B cell (primary cell): Measurements from ENCODE around the gene KRT71. TPM values are rescaled to one million over a fixed set of nuclear protein-coding genes. Genes with fewer than 3 reads are reported as not detected.

Experiments used
- ATAC-seq: fragments of 200-7000 bp; cut with Tn5 transposase; one replicate; pipeline ENCODE4 v1.10.0; 2021; ENCODE audit warnings: low read depth, mild to moderate bottlenecking, moderate number of reproducible peaks, moderate library complexity
- CTCF ChIA-PET: fragments of 350-600 bp; sonication (Branson Sonifier 250); formaldehyde crosslinking; loops from one replicate; lab custom pipeline; 2021; ENCODE audit warnings: antibody characterized with exemption, inconsistent platforms; lab: Charles Lee
- POLR2A ChIA-PET: fragments of 350-600 bp; sonication (Branson Sonifier 250); formaldehyde crosslinking; loops from one replicate; lab custom pipeline; 2021; ENCODE audit warnings: antibody characterized with exemption; lab: Charles Lee
- DNase-seq: peaks from one replicate; pipeline ENCODE4 v3.0.0; 2013
- H2AFZ ChIP-seq: 2 replicates; pipeline ENCODE4 v1.6.1; 2012; ENCODE audit warnings: mild to moderate bottlenecking, low read depth, low read length; ENCODE audit not compliant: insufficient read depth, poor library complexity, severe bottlenecking
- H3K27ac ChIP-seq, 2 donors: 1 replicate in 1 of 2; 2 replicates in 1 of 2; pipeline ENCODE4 v1.5.1; 2012 to 2013; ENCODE audit warnings: low read length in 2 of 2, mild to moderate bottlenecking in 2 of 2, moderate library complexity in 1 of 2
- H3K27me3 ChIP-seq, 4 experiments: fragments of 200-600 bp in 1 of 4; sonication (generic) in 1 of 4; replicated peaks in 1 of 4; 1 replicate in 2 of 4; 2 replicates in 2 of 4; pipeline versions ENCODE4 v1.6.1 to v1.7.0; 2013 to 2016; ENCODE audit warnings: low read length in 3 of 4, mild to moderate bottlenecking in 2 of 4, mixed read lengths in 1 of 4, moderate library complexity in 1 of 4; ENCODE audit not compliant: insufficient read depth in 4 of 4, control insufficient read depth in 3 of 4; ENCODE audit errors: control extremely low read depth in 1 of 4
- H3K36me3 ChIP-seq, 2 experiments: replicated peaks in 1 of 2; 1 replicate in 1 of 2; 2 replicates in 1 of 2; pipeline versions ENCODE4 v1.6.1 to v1.7.1; 2013; ENCODE audit warnings: low read length in 1 of 2; ENCODE audit not compliant: insufficient read depth in 2 of 2, control insufficient read depth in 1 of 2; ENCODE audit errors: control extremely low read depth in 1 of 2, extremely low read depth in 1 of 2
- H3K4me1 ChIP-seq, 2 donors: fragments of 200-600 bp in 1 of 2; sonication (generic) in 1 of 2; 1 replicate in 1 of 2; 2 replicates in 1 of 2; pipeline versions ENCODE4 v1.5.1 to v1.6.1; 2013 to 2017; ENCODE audit warnings: low read length in 2 of 2; ENCODE audit not compliant: control insufficient read depth in 2 of 2, insufficient read depth in 2 of 2
- H3K4me2 ChIP-seq: replicated peaks from 2 replicates; pipeline ENCODE3; 2012; ENCODE audit warnings: mild to moderate bottlenecking, low read depth, low read length; ENCODE audit not compliant: poor library complexity, severe bottlenecking
- H3K4me3 ChIP-seq, 5 experiments: fragments of 200-600 bp in 1 of 5; sonication (generic) in 1 of 5; 1 replicate in 3 of 5; 2 replicates in 2 of 5; pipeline versions ENCODE4 v1.5.1 to v1.7.0; 2011 to 2016; ENCODE audit warnings: low read length in 4 of 5, mild to moderate bottlenecking in 4 of 5, low read depth in 2 of 5, control low read depth in 1 of 5, moderate library complexity in 1 of 5; ENCODE audit not compliant: insufficient read depth in 1 of 5; ENCODE audit errors: control extremely low read depth in 1 of 5, extremely low read depth in 1 of 5
- H3K79me2 ChIP-seq: fragments of 200-600 bp; sonication (generic); one replicate; pipeline ENCODE4 v1.6.0; 2016; ENCODE audit warnings: low read length; ENCODE audit not compliant: control insufficient read depth, insufficient read depth
- H3K9ac ChIP-seq: fragments of 200-600 bp; sonication (generic); 2 replicates; pipeline ENCODE4 v1.6.1; 2017; ENCODE audit warnings: mild to moderate bottlenecking, low read length, moderate library complexity
- H3K9me3 ChIP-seq, 3 donors: one replicate each; pipeline versions ENCODE4 v1.6.1 to v1.7.1; 2013; ENCODE audit warnings: low read length in 2 of 3; ENCODE audit not compliant: control insufficient read depth in 2 of 3, insufficient read depth in 1 of 3; ENCODE audit errors: control extremely low read depth in 1 of 3
- H4K20me1 ChIP-seq: 2 replicates; pipeline ENCODE4 v1.6.0; 2012; ENCODE audit warnings: mild to moderate bottlenecking, low read length; ENCODE audit not compliant: insufficient read depth, control insufficient read depth, poor library complexity, severe bottlenecking
- H3K27ac Mint-ChIP-seq: one replicate; pipeline ENCODE4 v1.8.0; 2021; ENCODE audit warnings: mixed read lengths
- H3K27me3 Mint-ChIP-seq: one replicate; pipeline ENCODE4 v1.8.0; 2021; ENCODE audit warnings: mixed read lengths
- H3K4me1 Mint-ChIP-seq: one replicate; pipeline ENCODE4 v1.8.0; 2021; ENCODE audit warnings: mixed read lengths
- H3K4me3 Mint-ChIP-seq: one replicate; pipeline ENCODE4 v1.8.0; 2021; ENCODE audit warnings: mixed read lengths
- H3K9me3 Mint-ChIP-seq: one replicate; pipeline ENCODE4 v1.8.0; 2022; ENCODE audit warnings: mixed read lengths; ENCODE audit not compliant: insufficient read depth
- EZH2 ChIP-seq: IDR thresholded peaks from 2 replicates; pipeline ENCODE4 v1.6.1; 2012; ENCODE audit warnings: borderline replicate concordance, low read depth, mild to moderate bottlenecking, moderate library complexity, low read length; ENCODE audit not compliant: insufficient read depth, poor library complexity, severe bottlenecking
- WGBS: methylation state at CpG from one replicate; pipeline ENCODE4 v1.1.5; 2013; ENCODE audit warnings: missing lambda C conversion rate; ENCODE audit not compliant: insufficient coverage; 5-methylcytosine and 5-hydroxymethylcytosine counted together
- intact Hi-C: fragments of 100-400 bp; cut with micrococcal nuclease; formaldehyde crosslinking; loops from one replicate; pipeline ENCODE4 v1.10.0; 2022
- polyA plus RNA-seq: library from polyadenylated mRNA; depleted of rRNA; stranded (reverse); fragments of >200 nt; gene quantifications from 2 replicates; pipeline ENCODE4 v1.2.3, GENCODE V29; 2012
- total RNA-seq, 2 donors: library from RNA; stranded (reverse); fragments of 120-200 nt in 1 of 2; gene quantifications; 1 replicate in 1 of 2; 2 replicates in 1 of 2; pipeline versions ENCODE4 v1.2.3 to v1.2.4, GENCODE V29; 2013 to 2022
- TF ChIP-seq, protein P1 (sequence below): fragments of 200-600 bp; IDR thresholded peaks from one replicate; pipeline ENCODE4 v1.8.0; 2022; ENCODE audit warnings: antibody characterized with exemption, mild to moderate bottlenecking

The KRT71 gene
- total and polyA plus RNA-seq, 2 donors (not counting 1 experiment from before 2014, with no cell fraction given), result not detected

DNA sequence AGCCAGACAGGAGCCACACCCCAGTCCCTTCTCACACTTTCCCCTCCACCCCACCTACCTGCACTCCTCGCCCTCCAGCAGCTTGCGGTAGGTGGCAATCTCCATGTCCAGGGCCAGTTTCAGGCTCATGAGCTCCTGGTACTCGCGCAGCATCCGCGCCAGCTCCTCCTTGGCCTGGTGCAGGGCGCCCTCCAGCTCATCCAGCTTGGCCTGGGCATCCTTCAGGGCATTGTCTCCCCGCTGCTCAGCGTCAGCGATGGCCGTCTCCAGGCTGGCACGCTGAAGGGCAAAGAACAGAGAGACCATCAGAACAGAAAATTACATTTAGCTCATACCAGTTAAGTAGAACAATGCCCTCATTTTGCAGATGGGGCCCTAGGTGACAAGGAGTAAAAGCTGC is 15.2 kb upstream of the KRT71 start:
- POLR2A ChIA-PET, result no interaction called here
- H3K4me3 Mint-ChIP-seq, result no peak overlapping the region
- Histone ChIP-seq H3K4me1 (no peaks in the 10 kb centered on the region), H3K36me3 (no peaks in the 10 kb centered on the region), H3K4me2 (no peak overlapping the region), H4K20me1 (no peaks in the 10 kb centered on the region), H2AFZ (no peak overlapping the region), H3K9ac (no peak overlapping the region), H3K9me3 (no peaks in the 10 kb centered on the region), H3K4me3 (no peak overlapping the region), H3K27ac (no peak overlapping the region), H3K79me2 (no peaks in the 10 kb centered on the region), H3K27me3 (peaks cover 0 to 6% (median 3%) of the 10 kb centered on the region in 4 experiments)
- DNase-seq (no peak), ATAC-seq (no peak)
- H3K27me3 Mint-ChIP-seq, result peaks cover 27% of the 10 kb centered on the region
- TF ChIP-seq, protein P1, sequence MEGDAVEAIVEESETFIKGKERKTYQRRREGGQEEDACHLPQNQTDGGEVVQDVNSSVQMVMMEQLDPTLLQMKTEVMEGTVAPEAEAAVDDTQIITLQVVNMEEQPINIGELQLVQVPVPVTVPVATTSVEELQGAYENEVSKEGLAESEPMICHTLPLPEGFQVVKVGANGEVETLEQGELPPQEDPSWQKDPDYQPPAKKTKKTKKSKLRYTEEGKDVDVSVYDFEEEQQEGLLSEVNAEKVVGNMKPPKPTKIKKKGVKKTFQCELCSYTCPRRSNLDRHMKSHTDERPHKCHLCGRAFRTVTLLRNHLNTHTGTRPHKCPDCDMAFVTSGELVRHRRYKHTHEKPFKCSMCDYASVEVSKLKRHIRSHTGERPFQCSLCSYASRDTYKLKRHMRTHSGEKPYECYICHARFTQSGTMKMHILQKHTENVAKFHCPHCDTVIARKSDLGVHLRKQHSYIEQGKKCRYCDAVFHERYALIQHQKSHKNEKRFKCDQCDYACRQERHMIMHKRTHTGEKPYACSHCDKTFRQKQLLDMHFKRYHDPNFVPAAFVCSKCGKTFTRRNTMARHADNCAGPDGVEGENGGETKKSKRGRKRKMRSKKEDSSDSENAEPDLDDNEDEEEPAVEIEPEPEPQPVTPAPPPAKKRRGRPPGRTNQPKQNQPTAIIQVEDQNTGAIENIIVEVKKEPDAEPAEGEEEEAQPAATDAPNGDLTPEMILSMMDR, result no peak
- no peak for TF ChIP-seq EZH2
- H3K4me1 Mint-ChIP-seq, result no peaks in the 10 kb centered on the region
- H3K9me3 Mint-ChIP-seq, result no peaks in the 10 kb centered on the region
- intact Hi-C loops, result no loop called here
- CTCF ChIA-PET, result no interaction called here
- WGBS, result 97% methylated on average over 11 of the region's 12 CpGs
- no peak overlapping the region for H3K27ac Mint-ChIP-seq

DNA sequence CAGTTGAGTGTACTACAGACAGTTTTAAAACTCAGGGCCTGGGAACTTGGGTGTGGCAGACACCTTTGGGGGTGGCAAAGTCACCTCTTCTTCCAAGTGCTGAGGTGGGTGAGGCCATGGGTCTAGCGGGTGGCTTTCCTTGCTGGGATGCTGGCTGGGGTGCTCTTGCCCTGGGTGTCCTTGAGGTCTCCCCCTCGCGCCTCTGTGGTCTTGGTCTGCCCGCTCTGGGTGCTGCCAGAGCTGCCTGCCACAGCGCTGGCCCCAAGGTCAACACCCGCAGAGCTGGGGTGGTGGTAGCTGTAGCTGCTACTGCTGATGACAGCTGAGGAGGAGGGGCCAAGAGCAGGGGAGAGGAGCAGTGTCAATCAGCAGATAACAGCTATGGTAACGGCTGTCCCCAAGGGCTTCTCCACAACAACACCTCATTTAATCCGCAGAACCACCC is 13.9 kb upstream of the KRT71 start:
- Mint-ChIP-seq H3K9me3 (no peaks in the 10 kb centered on the region), H3K4me3 (no peak overlapping the region), H3K27ac (no peak overlapping the region), H3K4me1 (no peaks in the 10 kb centered on the region), H3K27me3 (peaks cover 21% of the 10 kb centered on the region)
- POLR2A ChIA-PET, result no interaction called here
- Histone ChIP-seq H2AFZ (no peak overlapping the region), H3K9me3 (peaks cover 0 to 3% (median 0%) of the 10 kb centered on the region in 3 donors), H4K20me1 (no peaks in the 10 kb centered on the region), H3K27me3 (peaks cover 0 to 4% (median 3%) of the 10 kb centered on the region in 4 experiments), H3K36me3 (no peaks in the 10 kb centered on the region), H3K4me3 (no peak overlapping the region), H3K27ac (no peak overlapping the region), H3K4me1 (no peaks in the 10 kb centered on the region), H3K4me2 (no peak overlapping the region), H3K9ac (no peak overlapping the region), H3K79me2 (no peaks in the 10 kb centered on the region)
- intact Hi-C loops, result no loop called here
- CTCF ChIA-PET, result no interaction called here
- TF ChIP-seq EZH2, result no peak
- TF ChIP-seq, protein P1, result no peak
- DNase-seq (no peak), ATAC-seq (no peak)
- WGBS, result 91% methylated on average over 7 of the region's 8 CpGs
